NK-92 treated with Interleukin-12 subunit alpha and Interleukin-12 subunit beta, amount 100 ng/mL, for 24 hours (cell line): Measurements from ENCODE around the gene GLRA1.

Experiments used
- DNase-seq: peaks from one replicate; lab custom pipeline; 2025; lab: John Stamatoyannopoulos, UW

Gene GLRA1

GRCh38 chr5:151924564-151925301, at the start of gene GLRA1:
GLRA1 (minus strand) TSS chr5:151924851; CDS start chr5:151924549, 302 bp downstream.
- no peak for DNase-seq

- no peak for DNase-seq
Measured at GRCh38 chr5:151970885-151971284, 46.2 kb upstream of the GLRA1 start.

GRCh38 chr5:151967865-151968264, 43.2 kb upstream of the GLRA1 start:
- no peak for DNase-seq

- DNase-seq: no peak
Measured at GRCh38 chr5:151966046-151966445, 41.4 kb upstream of the GLRA1 start.

GRCh38 chr5:151964471-151964870, 39.8 kb upstream of the GLRA1 start:
- no peak for DNase-seq

- no peak for DNase-seq
Measured at GRCh38 chr5:151961557-151961956, 36.9 kb upstream of the GLRA1 start.

- no peak for DNase-seq
Measured at GRCh38 chr5:151958111-151958510, 33.5 kb upstream of the GLRA1 start.

- DNase-seq: no peak
Measured at GRCh38 chr5:151956725-151957124, 32.1 kb upstream of the GLRA1 start.

GRCh38 chr5:151954255-151954654, 29.6 kb upstream of the GLRA1 start:
- DNase-seq: no peak

- no peak for DNase-seq
Measured at GRCh38 chr5:151953833-151954232, 29.2 kb upstream of the GLRA1 start.

GRCh38 chr5:151952238-151952637, 27.6 kb upstream of the GLRA1 start:
- DNase-seq: no peak

GRCh38 chr5:151950706-151951105, 26.1 kb upstream of the GLRA1 start:
- DNase-seq: no peak

GRCh38 chr5:151949701-151950308, 25.2 kb upstream of the GLRA1 start:
- DNase-seq: no peak

GRCh38 chr5:151949113-151949512, 24.5 kb upstream of the GLRA1 start:
- DNase-seq: no peak

- DNase-seq: no peak
Measured at GRCh38 chr5:151947931-151948608, 23.4 kb upstream of the GLRA1 start.

- no peak for DNase-seq
Measured at GRCh38 chr5:151937851-151938250, 13.2 kb upstream of the GLRA1 start.

GRCh38 chr5:151935135-151935695, 10.6 kb upstream of the GLRA1 start:
- no peak for DNase-seq

GRCh38 chr5:151931260-151931659, 6.6 kb upstream of the GLRA1 start:
- DNase-seq: no peak

- no peak for DNase-seq
Measured at GRCh38 chr5:151926188-151926587, 1.5 kb upstream of the GLRA1 start.

GRCh38 chr5:151925340-151925739, 689 bp upstream of the GLRA1 start:
- DNase-seq: no peak

GRCh38 chr5:151923866-151924476, 680 bp downstream of the GLRA1 start:
- no peak for DNase-seq

GRCh38 chr5:151921916-151922315, 2.7 kb downstream of the GLRA1 start:
- DNase-seq: no peak
